NCI-H2107 (cell line): ENCODE results near the gene NSG1.

Experiments used
- DNase-seq: peaks from one replicate; lab custom pipeline; 2025; lab: John Stamatoyannopoulos, UW

Gene NSG1

DNA sequence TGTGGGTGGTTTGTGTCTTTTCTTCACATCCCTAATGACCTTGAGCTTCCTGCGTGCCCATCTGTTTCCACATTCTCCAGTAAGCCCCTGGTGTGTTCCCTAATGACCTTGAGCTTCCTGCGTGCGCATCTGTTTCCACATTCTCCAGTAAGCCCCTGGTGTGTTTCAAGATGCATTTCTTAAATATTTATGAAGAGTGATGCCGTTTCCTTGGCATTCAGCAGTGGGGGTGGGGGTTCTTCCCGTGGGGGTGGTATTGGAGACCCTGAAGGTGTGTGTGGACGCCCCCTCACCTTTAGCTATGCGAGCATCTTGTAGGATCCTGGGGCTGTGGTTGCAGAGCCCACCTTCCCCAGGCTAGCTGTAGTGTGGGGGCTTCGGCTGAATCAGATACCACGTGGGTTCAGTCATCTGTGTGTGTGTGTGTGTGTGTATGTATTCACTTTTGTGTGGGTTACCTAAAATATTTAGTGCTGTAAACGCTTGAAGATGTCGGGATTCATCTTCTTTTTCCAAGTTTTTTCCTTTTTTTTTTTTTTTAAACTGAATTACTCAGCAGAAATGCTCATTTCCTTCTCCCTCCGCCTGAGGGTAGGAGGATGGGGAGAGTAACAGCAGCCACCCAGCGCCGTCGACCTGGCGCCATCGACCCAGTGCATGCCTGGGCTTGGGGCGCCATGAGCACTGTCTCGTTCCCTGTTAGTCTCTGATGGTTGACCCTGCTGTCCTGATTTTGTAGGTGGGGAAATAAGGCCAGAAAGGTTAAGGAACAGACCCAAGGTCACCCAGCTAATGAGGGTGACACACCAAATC, 9.9 kb downstream of the NSG1 start:
- DNase-seq: no peak

DNA sequence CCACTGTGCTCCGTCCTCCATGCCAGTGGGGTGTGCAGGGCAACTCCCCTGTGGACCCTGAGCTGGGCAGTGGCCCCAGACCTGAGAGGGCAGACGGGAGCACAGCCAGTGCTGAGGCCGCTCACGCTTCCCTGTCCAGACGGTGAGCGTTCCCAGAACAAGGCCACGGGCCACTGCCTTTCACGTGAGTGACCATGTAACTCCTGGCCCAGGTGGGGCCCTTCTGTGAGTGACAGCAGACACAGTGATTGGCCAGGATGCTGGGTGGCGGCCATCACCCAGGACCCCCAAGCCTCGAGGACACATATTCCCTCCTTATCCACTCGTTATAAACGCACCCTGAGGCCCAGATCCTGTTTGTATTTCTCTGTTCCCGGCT, 10.5 kb downstream of the NSG1 start:
- no peak for DNase-seq

DNA sequence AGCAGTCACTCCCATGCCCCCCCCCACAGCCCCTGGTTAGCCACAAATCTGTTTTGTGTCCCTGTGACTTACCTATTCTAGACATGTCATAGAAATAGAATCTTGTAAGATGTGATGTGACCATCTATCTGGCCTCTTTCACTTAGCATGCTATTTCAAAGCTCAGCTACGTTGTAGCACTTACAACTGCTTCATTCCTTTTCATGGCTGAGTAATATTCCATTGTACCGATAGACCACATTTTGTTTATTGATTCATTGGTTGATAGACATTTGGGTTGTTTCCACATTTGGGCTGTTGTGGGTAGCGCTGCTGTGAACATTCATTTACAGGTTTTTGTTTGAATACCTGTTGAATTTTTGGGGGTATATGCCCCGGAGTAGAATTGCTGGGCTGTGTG, 11.5 kb downstream of the NSG1 start:
- DNase-seq: no peak

GRCh38 chr4:4401036-4401435, 14.1 kb downstream of the NSG1 start:
- DNase-seq: no peak

GRCh38 chr4:4402966-4403365, 16.1 kb downstream of the NSG1 start:
- no peak for DNase-seq

DNA sequence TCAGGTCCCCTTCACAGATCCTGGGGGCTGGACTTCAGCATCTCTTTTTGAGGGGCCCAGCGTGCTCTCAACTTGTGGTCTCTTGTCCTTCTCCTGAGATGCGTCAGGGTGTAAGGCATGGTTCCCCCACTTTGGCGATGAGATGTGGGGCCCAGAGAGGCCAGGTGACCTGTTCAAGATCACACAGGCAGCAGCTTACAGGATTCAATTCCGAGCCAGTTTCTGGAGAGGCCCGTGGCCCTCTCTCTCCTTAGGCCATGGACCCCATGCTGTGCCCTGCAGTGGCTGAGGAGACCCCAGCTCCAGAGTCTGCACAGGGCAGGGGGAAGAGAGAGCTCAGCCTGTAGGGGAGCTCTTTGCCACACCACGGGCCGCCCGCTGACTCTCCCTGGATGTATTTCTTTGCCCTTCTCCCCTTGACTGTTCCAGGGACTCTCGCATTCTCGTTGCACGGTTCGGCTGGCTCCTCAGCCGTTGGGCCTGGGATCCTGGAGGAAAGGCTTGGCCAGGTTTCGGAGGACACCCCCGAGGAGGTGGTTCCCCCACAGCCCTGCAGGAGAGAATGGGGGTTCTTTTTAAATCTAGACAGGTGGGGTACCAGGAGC, 18.6 kb downstream of the NSG1 start:
- no peak for DNase-seq

- DNase-seq: no peak
These were observed 19.8 kb downstream of the NSG1 start for GRCh38 chr4:4406455-4407298.

DNA sequence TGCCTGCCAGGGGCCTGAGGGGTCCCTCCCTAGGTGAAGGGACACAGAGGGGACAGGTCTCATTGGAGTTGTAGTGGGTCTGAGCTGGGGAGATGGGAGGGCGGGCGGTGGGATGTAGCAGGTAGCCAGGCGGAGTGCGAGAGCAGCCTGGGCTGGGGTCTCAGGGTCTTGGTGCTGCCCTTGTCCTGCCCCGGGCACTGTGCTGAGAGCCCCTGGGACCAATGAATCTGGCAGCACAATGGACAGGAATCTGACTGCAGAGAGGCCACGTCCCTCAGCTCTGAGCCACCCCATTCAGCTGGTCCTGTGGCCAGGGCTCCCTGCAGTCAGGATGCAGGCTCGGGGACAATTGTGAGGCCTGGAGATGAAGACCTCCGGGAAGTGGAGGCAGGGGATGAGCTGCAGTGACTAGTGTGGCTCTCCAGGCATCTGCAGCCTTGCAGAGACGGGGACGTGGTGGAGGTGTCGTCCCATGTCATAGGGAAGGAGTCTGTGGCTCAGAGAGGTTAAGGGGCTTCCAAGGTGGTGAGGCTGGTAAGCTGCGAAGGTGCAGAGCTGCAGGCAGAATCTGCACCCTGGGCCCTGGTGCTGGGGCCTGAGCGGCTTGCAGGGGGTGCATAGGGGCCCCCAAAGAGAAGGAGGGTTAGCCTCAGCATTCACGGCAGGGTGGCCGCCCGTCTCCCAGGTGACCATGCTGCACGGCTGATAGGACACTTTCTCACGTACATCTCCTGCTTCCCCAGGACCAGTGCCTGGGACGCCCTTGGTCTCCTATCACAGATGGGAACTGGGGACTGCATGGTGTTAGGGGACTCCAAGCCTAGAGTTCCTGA, 20.6 kb downstream of the NSG1 start:
- no peak for DNase-seq

- no peak for DNase-seq
These were observed 21.2 kb downstream of the NSG1 start for GRCh38 chr4:4408132-4408523.

DNA sequence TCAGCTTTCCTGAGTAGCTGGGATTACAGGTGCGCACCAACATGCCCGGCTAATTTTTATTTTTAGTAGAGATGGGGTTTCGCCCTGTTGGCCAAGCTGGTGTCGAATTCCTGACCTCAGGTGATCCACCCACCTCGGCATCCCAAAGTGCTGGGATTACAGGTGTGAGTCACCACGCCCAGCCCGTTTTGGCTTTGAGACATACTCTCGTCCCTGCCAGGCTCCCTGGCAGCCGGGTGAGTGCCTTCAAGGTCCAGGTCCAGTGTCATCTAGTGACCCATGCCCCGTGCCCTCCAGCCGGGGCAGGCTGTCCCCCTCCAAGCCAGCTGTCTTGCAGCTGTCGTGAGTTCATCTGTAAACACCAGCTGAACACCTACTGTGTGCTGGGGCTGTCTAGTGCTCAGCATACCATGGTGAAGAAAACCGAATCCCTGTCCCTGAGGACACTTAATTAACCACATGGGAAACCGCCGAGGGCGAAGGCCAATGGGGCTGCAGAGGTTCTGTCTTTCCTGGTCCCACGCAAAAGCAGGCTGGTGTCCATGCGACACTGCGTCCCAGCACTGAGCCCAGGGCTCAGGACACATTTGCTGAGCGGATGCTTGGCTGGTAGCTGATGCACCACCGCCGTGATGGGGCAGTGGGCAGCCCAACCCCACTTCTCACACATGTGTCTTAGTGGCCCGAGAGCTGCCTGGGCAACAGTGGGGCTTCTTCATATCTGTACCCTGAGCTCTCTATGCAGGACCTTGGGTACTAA, 21.9 kb downstream of the NSG1 start:
- DNase-seq: no peak

- DNase-seq: no peak
These were observed 22.7 kb downstream of the NSG1 start for GRCh38 chr4:4409416-4410115.

- DNase-seq: no peak
These were observed 23.4 kb downstream of the NSG1 start for GRCh38 chr4:4410271-4410670.

DNA sequence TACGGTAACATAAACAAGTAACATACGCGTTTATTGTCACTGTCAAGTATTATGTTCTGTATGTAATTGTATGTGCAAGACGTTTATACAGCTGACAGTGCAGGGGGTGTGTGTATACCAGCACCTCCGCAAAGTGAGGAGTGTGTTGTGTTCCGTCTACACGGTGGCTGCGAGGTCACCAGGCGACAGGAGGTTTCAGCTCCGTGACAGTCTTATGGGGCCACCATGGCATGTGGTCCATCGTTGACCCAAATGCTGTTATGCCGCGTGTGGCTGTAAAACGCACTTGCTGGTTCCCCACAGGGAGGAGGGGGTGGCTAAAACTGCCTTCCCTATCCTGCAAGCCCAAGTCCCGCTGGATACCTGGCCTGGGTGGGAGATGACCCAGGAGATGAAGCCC, 25.0 kb downstream of the NSG1 start:
- DNase-seq: no peak

- no peak for DNase-seq
These were observed 25.9 kb downstream of the NSG1 start for GRCh38 chr4:4412641-4413372.

DNA sequence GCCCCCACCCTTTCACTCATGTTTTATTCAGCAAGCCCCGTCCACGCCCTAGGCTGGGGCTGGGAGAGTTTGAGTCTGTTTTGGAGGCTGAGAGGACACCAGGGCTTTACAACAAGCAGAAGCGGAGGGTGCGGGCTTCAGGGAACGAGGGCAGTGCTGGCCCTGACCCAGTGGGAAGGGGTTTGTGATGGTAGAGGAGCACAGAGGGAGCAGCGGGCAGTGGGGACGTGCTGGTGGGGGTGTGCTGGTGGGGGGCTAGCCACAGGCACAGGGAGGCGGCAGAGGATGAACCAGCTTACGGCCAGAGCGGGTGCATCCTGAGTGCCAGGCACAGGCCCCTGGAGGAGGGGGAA, 26.4 kb downstream of the NSG1 start:
- DNase-seq: no peak

GRCh38 chr4:4413806-4414205, 26.9 kb downstream of the NSG1 start:
- no peak for DNase-seq

GRCh38 chr4:4415107-4415805, 28.4 kb downstream of the NSG1 start:
- DNase-seq: no peak

DNA sequence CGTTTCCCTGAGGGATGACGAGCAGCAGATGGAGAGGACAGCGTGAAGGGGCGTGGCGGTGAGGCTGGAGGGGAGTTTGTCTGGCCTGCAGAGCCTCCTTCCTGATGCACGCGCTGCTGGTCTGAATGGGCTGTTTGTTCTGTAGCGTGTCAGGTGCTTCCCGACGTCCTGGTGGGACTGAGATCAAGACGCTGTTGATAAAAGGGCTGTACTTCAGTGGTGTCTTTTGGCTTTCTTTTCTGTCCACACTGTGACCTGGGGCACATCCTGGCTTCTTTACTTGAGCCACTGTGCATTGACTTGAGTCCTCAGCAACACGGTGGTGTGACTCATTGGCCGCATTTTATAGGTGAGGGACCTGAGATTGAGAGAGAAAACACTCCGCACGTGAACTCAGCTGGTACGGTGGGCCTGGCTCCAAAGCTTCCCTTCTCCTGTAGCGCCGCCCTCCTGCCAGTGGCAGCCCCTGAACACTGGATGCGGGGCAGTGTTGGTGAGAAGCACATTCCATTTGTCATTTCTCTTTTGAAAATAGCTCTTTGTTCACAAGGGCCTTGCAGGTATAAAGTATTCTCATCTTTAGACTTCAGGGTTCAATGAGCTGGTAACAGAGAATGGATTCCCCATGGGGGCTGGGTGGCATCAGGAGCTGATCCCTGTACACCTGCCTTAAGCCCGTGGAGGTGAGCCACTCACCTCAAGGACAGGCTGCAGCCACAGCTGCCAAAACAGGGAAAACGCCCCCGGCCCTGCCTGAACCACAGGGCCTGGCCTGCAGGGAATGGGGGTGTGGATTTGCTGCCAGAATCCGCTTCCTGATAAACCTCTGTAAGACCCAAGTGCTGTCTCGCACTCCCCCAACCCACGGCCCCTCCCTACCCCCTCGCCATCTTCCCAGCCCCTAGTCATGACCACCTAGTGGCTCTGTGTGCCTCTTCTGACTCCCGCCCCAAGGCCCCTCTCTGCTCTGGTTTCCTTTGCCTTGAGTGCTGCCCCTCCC, 29.2 kb downstream of the NSG1 start:
- no peak for DNase-seq
